Small intestine (tissue), 7 donors: ENCODE results near the gene ATP6AP2. TPM values are rescaled to one million over a fixed set of nuclear protein-coding genes. Genes with fewer than 3 reads are reported as not detected.
A peak's percentile ranks its signal among the peaks of the same experiment; 100 is the strongest.
"Not testable (repeated sequence)": the region's sequence is repeated elsewhere in the genome, so short reads cannot be mapped to it uniquely, and the experiment has no call there.

Source experiments
- DNase-seq, 2 donors: peaks; one replicate each; pipeline versions ENCODE4 v3.0.0 to v3.0.0-alpha.2; 2013
- FAIRE-seq: peaks from 2 replicates; lab custom pipeline; 2012; peaks lifted over from hg19 to GRCh38; lab: Jason Lieb, UNC
- H3K27ac ChIP-seq, 3 donors: one replicate each; pipeline ENCODE4 v1.5.1; 2013; ENCODE audit warnings: low read length in 2 of 3, mild to moderate bottlenecking in 2 of 3, control low read depth in 1 of 3, inconsistent platforms in 1 of 3, low read depth in 1 of 3, moderate library complexity in 1 of 3
- H3K27me3 ChIP-seq, 3 donors: one replicate each; pipeline ENCODE4 v1.6.1; 2013; ENCODE audit warnings: low read length in 3 of 3, inconsistent platforms in 1 of 3; ENCODE audit not compliant: control insufficient read depth in 3 of 3, insufficient read depth in 3 of 3
- H3K36me3 ChIP-seq, 3 donors: one replicate each; pipeline ENCODE4 v1.6.1; 2013; ENCODE audit warnings: low read length in 3 of 3, inconsistent platforms in 1 of 3, low read depth in 1 of 3, mild to moderate bottlenecking in 1 of 3, moderate library complexity in 1 of 3; ENCODE audit not compliant: control insufficient read depth in 3 of 3, insufficient read depth in 2 of 3
- H3K4me1 ChIP-seq, 3 donors: one replicate each; pipeline ENCODE4 v1.6.1; 2013; ENCODE audit warnings: low read length in 2 of 3, inconsistent platforms in 1 of 3, low read depth in 1 of 3, mild to moderate bottlenecking in 1 of 3, moderate library complexity in 1 of 3; ENCODE audit not compliant: control insufficient read depth in 3 of 3, insufficient read depth in 2 of 3
- H3K4me3 ChIP-seq, 3 donors: one replicate each; pipeline ENCODE4 v1.5.1; 2013; ENCODE audit warnings: low read length in 3 of 3, control low read depth in 1 of 3, inconsistent platforms in 1 of 3, low read depth in 1 of 3, mild to moderate bottlenecking in 1 of 3, moderate library complexity in 1 of 3
- H3K9me3 ChIP-seq, 2 donors: one replicate each; pipeline ENCODE4 v1.6.1; 2013; ENCODE audit warnings: low read depth in 1 of 2, low read length in 1 of 2; ENCODE audit not compliant: control insufficient read depth in 2 of 2, insufficient read depth in 1 of 2
- WGBS, 3 donors: extraction: QIAGEN DNeasy Blood & Tissue Kit; methylation state at CpG; one replicate each; pipeline ENCODE4 v1.1.7; 2013; 5-methylcytosine and 5-hydroxymethylcytosine counted together
- polyA plus RNA-seq, 4 donors: library from polyadenylated mRNA; stranded (reverse) in 3 of 4; unstranded in 1 of 4; fragments of 200-250 nt in 3 of 4; fragments of 120-200 nt in 1 of 4; gene quantifications; one replicate each; pipeline versions ENCODE4 v1.2.1 to v1.2.3, GENCODE V29; 2013
- donor health status: healthy with polysubstance abuse.
- donor health status: control.
- donor health status: control.
- donor health status: Bipolar disorder and iron deficiency.
- donor health status: healthy.

The ATP6AP2 gene
- polyA plus RNA-seq, 4 donors, result 13.0 to 93.7 (median 39.1) TPM

GRCh38 chrX:40564447-40564846 lies 16.3 kb upstream of the ATP6AP2 start:
- no peak for FAIRE-seq
- Histone ChIP-seq H3K36me3 (no peaks in the 10 kb centered on the region), H3K4me1 (no peaks in the 10 kb centered on the region), H3K27me3 (peaks cover 0 to 3% (median 0%) of the 10 kb centered on the region in 3 donors), H3K4me3 (no peak overlapping the region), H3K9me3 (no peaks in the 10 kb centered on the region), H3K27ac (no peak overlapping the region)
- DNase-seq, result no peak
- WGBS, 3 donors, result 70 to 84% (median 78%) methylated on average over 4 of the region's 4 CpGs

- 61 to 86% (median 74%) methylated on average over 10 of the region's 10 CpGs for WGBS, 3 donors
- no peak overlapping the region for H3K4me3 ChIP-seq
- no peak overlapping the region for H3K27ac ChIP-seq
- no peaks in the 10 kb centered on the region for H3K4me1 ChIP-seq
- no peaks in the 10 kb centered on the region for H3K36me3 ChIP-seq
- no peak for FAIRE-seq
- H3K9me3 ChIP-seq, result no peaks in the 10 kb centered on the region
- peaks cover 0 to 3% (median 0%) of the 10 kb centered on the region in 3 donors for H3K27me3 ChIP-seq
- no peak for DNase-seq
These were observed 10.2 kb upstream of the ATP6AP2 start for GRCh38 chrX:40570346-40571093.

- not testable (repeated sequence) for H3K4me1 ChIP-seq, H3K9me3 ChIP-seq, FAIRE-seq, H3K36me3 ChIP-seq, H3K27me3 ChIP-seq, H3K27ac ChIP-seq, H3K4me3 ChIP-seq, DNase-seq
- WGBS, 3 donors, result 62 to 72% (median 65%) methylated on average over 5 of the region's 5 CpGs
These were observed 9.6 kb upstream of the ATP6AP2 start for GRCh38 chrX:40571164-40571563.

GRCh38 chrX:40571600-40571999 lies 9.2 kb upstream of the ATP6AP2 start:
- DNase-seq (no peak), FAIRE-seq (no peak)
- Histone ChIP-seq H3K4me3 (no peak overlapping the region), H3K4me1 (no peaks in the 10 kb centered on the region), H3K27me3 (peaks cover 0 to 3% (median 0%) of the 10 kb centered on the region in 3 donors), H3K9me3 (no peaks in the 10 kb centered on the region), H3K27ac (no peak overlapping the region), H3K36me3 (no peaks in the 10 kb centered on the region)
- WGBS, 3 donors, result 33 to 73% (median 42%) methylated on average over 3 of the region's 3 CpGs

- Histone ChIP-seq H3K36me3 (no peaks in the 10 kb centered on the region), H3K4me3 (no peak overlapping the region), H3K4me1 (no peaks in the 10 kb centered on the region), H3K27ac (no peak overlapping the region), H3K9me3 (no peaks in the 10 kb centered on the region), H3K27me3 (peaks cover 0 to 3% (median 0%) of the 10 kb centered on the region in 3 donors)
- DNase-seq (peak in 1 of 2 donors; percentile 7), FAIRE-seq (no peak)
- 48 to 53% (median 51%) methylated on average over 2 of the region's 2 CpGs for WGBS, 3 donors
These were observed 7.0 kb upstream of the ATP6AP2 start for GRCh38 chrX:40573763-40574162.

GRCh38 chrX:40575411-40575810 lies 5.4 kb upstream of the ATP6AP2 start:
- 56 to 67% (median 63%) methylated on average over 2 of the region's 2 CpGs for WGBS, 3 donors
- DNase-seq, result peak in 1 of 2 donors; percentile 7
- FAIRE-seq, H3K4me3 ChIP-seq, H3K4me1 ChIP-seq, H3K27me3 ChIP-seq, H3K36me3 ChIP-seq, H3K9me3 ChIP-seq, H3K27ac ChIP-seq: not testable (repeated sequence)

- Histone ChIP-seq H3K36me3 (no peaks in the 10 kb centered on the region), H3K4me3 (no peak overlapping the region), H3K27me3 (no peaks in the 10 kb centered on the region), H3K4me1 (no peaks in the 10 kb centered on the region), H3K9me3 (no peaks in the 10 kb centered on the region), H3K27ac (no peak overlapping the region)
- WGBS, 3 donors, result 82 to 98% (median 87%) methylated on average over 3 of the region's 3 CpGs
- FAIRE-seq (no peak), DNase-seq (no peak)
These were observed 4.5 kb upstream of the ATP6AP2 start for GRCh38 chrX:40576291-40576690.

- Histone ChIP-seq H3K27me3 (no peaks in the 10 kb centered on the region), H3K36me3 (no peaks in the 10 kb centered on the region), H3K4me1 (no peaks in the 10 kb centered on the region), H3K4me3 (no peak overlapping the region), H3K27ac (no peak overlapping the region), H3K9me3 (no peaks in the 10 kb centered on the region)
- FAIRE-seq (no peak), DNase-seq (no peak)
- WGBS, 3 donors, result 67 to 71% (median 70%) methylated on average over 7 of the region's 7 CpGs
These were observed 2.6 kb upstream of the ATP6AP2 start for GRCh38 chrX:40578039-40578695.
